H1 (cell line): ENCODE results near the gene SLC7A5.

Experiments
- CHD1 ChIP-seq: IDR thresholded peaks from 2 replicates; pipeline ENCODE4 v1.6.1; 2012; ENCODE audit warnings: low read depth, low read length, improper control_type of control experiment
- CHD2 ChIP-seq: IDR thresholded peaks from 2 replicates; pipeline ENCODE4 v1.6.1; 2012; ENCODE audit warnings: low read length, improper control_type of control experiment
- CTCF ChIP-seq, 3 experiments: IDR thresholded peaks; 1 replicate in 2 of 3; 2 replicates in 1 of 3; pipeline versions ENCODE4 v1.5.1 to v1.6.1; 2011; ENCODE audit warnings: low read length in 3 of 3, mild to moderate bottlenecking in 3 of 3, inconsistent platforms in 2 of 3, low read depth in 1 of 3, moderate library complexity in 1 of 3; ENCODE audit not compliant: insufficient read depth in 1 of 3; ENCODE audit errors: control extremely low read depth in 1 of 3
- KDM1A ChIP-seq: fragments of 200-600, 300-600 bp; sonication (generic); IDR thresholded peaks from 2 replicates; pipeline ENCODE4 v1.7.1; 2016; ENCODE audit warnings: mild to moderate bottlenecking, low read length, borderline replicate concordance
- NRF1 ChIP-seq: IDR thresholded peaks from 2 replicates; pipeline ENCODE4 v1.6.1; 2011; ENCODE audit warnings: mild to moderate bottlenecking, low read depth, low read length, improper control_type of control experiment
- POLR2A ChIP-seq, 2 experiments: IDR thresholded peaks; 1 replicate in 1 of 2; 2 replicates in 1 of 2; pipeline ENCODE4 v1.6.1; 2011; ENCODE audit warnings: low read depth in 2 of 2, low read length in 2 of 2, mild to moderate bottlenecking in 2 of 2; ENCODE audit errors: control extremely low read depth in 1 of 2
- RFX5 ChIP-seq: IDR thresholded peaks from 2 replicates; pipeline ENCODE4 v1.6.1; 2011; ENCODE audit warnings: low read depth, low read length, improper control_type of control experiment, borderline replicate concordance
- SIN3A ChIP-seq, 2 experiments: IDR thresholded peaks in 1 of 2; conservative IDR thresholded peaks in 1 of 2; 2 replicates each; pipeline ENCODE4 v1.6.1; 2011 to 2012; ENCODE audit warnings: low read length in 2 of 2, improper control_type of control experiment in 1 of 2, low read depth in 1 of 2, mild to moderate bottlenecking in 1 of 2
- SP2 ChIP-seq: IDR thresholded peaks from 2 replicates; pipeline ENCODE4 v1.6.1; 2012; ENCODE audit warnings: mild to moderate bottlenecking, low read length, inconsistent platforms
- SRF ChIP-seq: IDR thresholded peaks from 2 replicates; pipeline ENCODE4 v1.6.1; 2011; ENCODE audit warnings: mild to moderate bottlenecking, low read depth, low read length, moderate library complexity
- TAF1 ChIP-seq: IDR thresholded peaks from 2 replicates; pipeline ENCODE4 v1.6.1; 2011; ENCODE audit warnings: mild to moderate bottlenecking, low read depth, low read length
- TEAD4 ChIP-seq: IDR thresholded peaks from 2 replicates; pipeline ENCODE4 v1.6.1; 2012; ENCODE audit warnings: low read depth, low read length, inconsistent platforms, mixed read lengths
- ZNF274 ChIP-seq: IDR thresholded peaks from 2 replicates; pipeline ENCODE4 v1.7.0; 2012; ENCODE audit warnings: low read length, borderline replicate concordance; ENCODE audit errors: extremely low read depth
- TF ChIP-seq, protein P1 (sequence below): IDR thresholded peaks from 2 replicates; pipeline ENCODE4 v1.6.1; 2012; ENCODE audit warnings: inconsistent platforms

DNA sequence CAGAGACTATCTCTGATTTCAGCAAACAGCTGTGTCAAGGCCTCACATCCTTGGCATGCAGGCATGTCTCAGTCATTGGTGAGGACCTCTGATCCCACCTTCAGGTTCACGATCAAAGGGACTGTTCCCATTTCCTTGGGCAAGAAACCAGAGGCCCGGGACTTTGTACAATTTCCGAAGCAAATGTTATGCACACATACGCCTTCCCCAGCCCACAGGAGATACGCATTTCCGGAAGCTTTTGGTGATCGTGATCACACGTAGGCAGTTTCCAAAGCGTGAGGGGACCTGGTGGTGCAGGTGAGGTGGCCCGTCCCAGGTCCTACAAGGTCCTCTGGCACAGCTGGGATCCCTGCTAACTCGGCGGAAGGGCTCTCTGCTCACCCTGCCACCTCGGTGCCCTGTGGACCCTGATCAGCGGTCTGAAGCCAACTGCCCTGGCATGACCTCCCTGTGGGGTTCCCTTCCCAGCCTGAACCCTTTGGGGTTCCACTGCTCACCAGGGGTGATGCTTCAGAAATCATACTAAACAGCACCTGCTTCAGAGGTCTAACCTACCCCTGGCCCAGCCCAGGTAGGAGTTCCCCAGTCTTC lies 74.7 kb downstream of the SLC7A5 start:
- no peak for TF ChIP-seq TEAD4
- no peak for TF ChIP-seq KDM1A
- no peak for TF ChIP-seq POLR2A (IDR thresholded peaks at IDR 0.05; ENCODE audit: control extremely low read depth in 1 of 2, low read depth in 2 of 2, low read length in 2 of 2)
- no peak for TF ChIP-seq SP2
- no peak for TF ChIP-seq NRF1
- TF ChIP-seq CTCF (IDR thresholded peaks at IDR 0.05; ENCODE audit: control extremely low read depth in 1 of 3, insufficient read depth in 1 of 3, low read depth in 1 of 3, low read length in 3 of 3) = no peak
- TF ChIP-seq RFX5 = no peak
- no peak for TF ChIP-seq ZNF274
- TF ChIP-seq, protein P1, sequence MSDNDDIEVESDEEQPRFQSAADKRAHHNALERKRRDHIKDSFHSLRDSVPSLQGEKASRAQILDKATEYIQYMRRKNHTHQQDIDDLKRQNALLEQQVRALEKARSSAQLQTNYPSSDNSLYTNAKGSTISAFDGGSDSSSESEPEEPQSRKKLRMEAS = no peak
- no peak for TF ChIP-seq CHD1
- no peak for TF ChIP-seq TAF1
- TF ChIP-seq SRF = no peak
- TF ChIP-seq SIN3A (conservative IDR thresholded peaks at IDR 0.05 in 1 of 2, IDR thresholded peaks at IDR 0.05 in 1 of 2; ENCODE audit: low read depth in 1 of 2, low read length in 2 of 2) = no peak
- no peak for TF ChIP-seq CHD2
